Lung (tissue), 12 donors: ENCODE results near the gene NDUFB2. TPM values are rescaled to one million over a fixed set of nuclear protein-coding genes. Genes with fewer than 3 reads are reported as not detected.

ENCODE experiments used
- ATAC-seq: fragments of 200-7000 bp; cut with Tn5 transposase; one replicate; pipeline ENCODE4 v1.9.1; 2020; ENCODE audit warnings: moderate number of reproducible peaks; ENCODE audit not compliant: insufficient read depth, low FRiP score
- DNase-seq, 3 donors: peaks; one replicate each; pipeline ENCODE4 v3.0.0-alpha.2; 2013 to 2017
- H3K27ac ChIP-seq, 2 donors: one replicate each; pipeline ENCODE4 v1.5.1; 2013; ENCODE audit warnings: mild to moderate bottlenecking in 2 of 2, moderate library complexity in 2 of 2, control low read depth in 1 of 2, inconsistent platforms in 1 of 2, low read depth in 1 of 2, low read length in 1 of 2
- H3K27me3 ChIP-seq, 3 donors: one replicate each; pipeline ENCODE4 v1.5.1; 2013; ENCODE audit warnings: low read length in 2 of 3; ENCODE audit not compliant: control insufficient read depth in 3 of 3, insufficient read depth in 3 of 3
- H3K36me3 ChIP-seq, 4 donors: one replicate each; pipeline ENCODE4 v1.5.1; 2013; ENCODE audit warnings: low read length in 4 of 4, mild to moderate bottlenecking in 1 of 4, moderate library complexity in 1 of 4; ENCODE audit not compliant: control insufficient read depth in 4 of 4, insufficient read depth in 4 of 4
- H3K4me1 ChIP-seq, 5 donors: one replicate each; pipeline ENCODE4 v1.5.1; 2013; ENCODE audit warnings: low read length in 5 of 5, mild to moderate bottlenecking in 2 of 5, moderate library complexity in 1 of 5; ENCODE audit not compliant: control insufficient read depth in 5 of 5, insufficient read depth in 5 of 5
- H3K4me3 ChIP-seq: one replicate; pipeline ENCODE4 v1.5.1; 2013; ENCODE audit warnings: mild to moderate bottlenecking, control low read depth, moderate library complexity
- H3K9ac ChIP-seq, 2 donors: one replicate each; pipeline ENCODE4 v1.5.1; 2013; ENCODE audit warnings: low read length in 2 of 2, control low read depth in 1 of 2; ENCODE audit not compliant: insufficient read depth in 1 of 2
- H3K9me3 ChIP-seq, 4 donors: one replicate each; pipeline ENCODE4 v1.5.1; 2013; ENCODE audit warnings: low read length in 3 of 4, mild to moderate bottlenecking in 1 of 4, moderate library complexity in 1 of 4; ENCODE audit not compliant: control insufficient read depth in 4 of 4, insufficient read depth in 3 of 4
- CTCF ChIP-seq: IDR thresholded peaks from 2 replicates; pipeline ENCODE4 v1.5.1; 2012; ENCODE audit warnings: mild to moderate bottlenecking; ENCODE audit errors: control extremely low read depth, extremely low read depth
- WGBS, 2 donors: extraction: QIAGEN DNeasy Blood & Tissue Kit; methylation state at CpG; one replicate each; pipeline ENCODE4 v1.1.7; 2013; 5-methylcytosine and 5-hydroxymethylcytosine counted together
- polyA plus RNA-seq, 2 donors: library from polyadenylated mRNA; stranded (reverse); fragments of 200-250 nt; gene quantifications; one replicate each; pipeline ENCODE4 v1.2.1, GENCODE V29; 2013
- total RNA-seq, 2 donors: library from RNA; depleted of rRNA in 1 of 2; stranded (reverse); fragments of >200 nt in 1 of 2; gene quantifications; one replicate each; pipeline ENCODE4 v1.2.1, GENCODE V29; 2014 to 2021
- donor health status: control.
- donor health status: control.
- donor health status: Bipolar disorder and iron deficiency.
- donor health status: healthy.
- donor health status: DM: yes; HTN: yes; CAD: no.

The NDUFB2 gene
- total and polyA plus RNA-seq, 4 donors, result 52.3 to 327 (median 190) TPM

GRCh38 chr7:140654109-140654387 lies 42.5 kb upstream of the NDUFB2 start:
- no peaks in the 10 kb centered on the region for H3K9me3 ChIP-seq

DNA sequence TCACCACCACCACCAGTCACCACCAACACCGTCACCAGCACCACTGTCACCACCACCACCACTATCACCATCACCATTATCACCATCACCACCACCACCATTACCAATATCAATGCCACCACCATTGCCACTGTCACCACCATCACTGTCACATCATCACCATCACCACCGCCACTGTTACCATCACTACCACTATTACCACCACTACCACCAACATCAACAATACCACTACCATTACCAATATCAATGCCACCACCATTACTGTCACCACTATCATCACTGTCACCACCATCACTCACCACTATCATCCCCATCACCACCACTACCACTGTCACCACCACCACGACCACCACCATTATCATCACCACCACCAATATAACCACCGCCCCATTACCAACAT lies 41.8 kb upstream of the NDUFB2 start:
- no peak for TF ChIP-seq CTCF
- H3K4me3 ChIP-seq, result no peak overlapping the region
- H3K36me3 ChIP-seq, result no peaks in the 10 kb centered on the region
- no peaks in the 10 kb centered on the region for H3K27me3 ChIP-seq
- DNase-seq, result no peak
- no peak overlapping the region for H3K27ac ChIP-seq
- no peak overlapping the region for H3K9ac ChIP-seq
- no peak for ATAC-seq
- no peaks in the 10 kb centered on the region for H3K9me3 ChIP-seq
- H3K4me1 ChIP-seq, result peaks cover 3 to 13% (median 8%) of the 10 kb centered on the region in 5 donors
- 94 to 95% methylated on average over 4 of the region's 4 CpGs for WGBS, 2 donors

More at GRCh38 chr7:140654109-140654387, 42.5 kb upstream of the NDUFB2 start:
- Histone ChIP-seq H3K4me3 (no peak overlapping the region), H3K9ac (no peak overlapping the region), H3K27me3 (no peaks in the 10 kb centered on the region), H3K4me1 (peaks cover 3 to 13% (median 8%) of the 10 kb centered on the region in 5 donors), H3K36me3 (no peaks in the 10 kb centered on the region), H3K27ac (no peak overlapping the region)
- 75 to 88% methylated on average over 2 of the region's 2 CpGs for WGBS, 2 donors
- ATAC-seq (no peak), DNase-seq (no peak)
- TF ChIP-seq CTCF, result no peak

DNA sequence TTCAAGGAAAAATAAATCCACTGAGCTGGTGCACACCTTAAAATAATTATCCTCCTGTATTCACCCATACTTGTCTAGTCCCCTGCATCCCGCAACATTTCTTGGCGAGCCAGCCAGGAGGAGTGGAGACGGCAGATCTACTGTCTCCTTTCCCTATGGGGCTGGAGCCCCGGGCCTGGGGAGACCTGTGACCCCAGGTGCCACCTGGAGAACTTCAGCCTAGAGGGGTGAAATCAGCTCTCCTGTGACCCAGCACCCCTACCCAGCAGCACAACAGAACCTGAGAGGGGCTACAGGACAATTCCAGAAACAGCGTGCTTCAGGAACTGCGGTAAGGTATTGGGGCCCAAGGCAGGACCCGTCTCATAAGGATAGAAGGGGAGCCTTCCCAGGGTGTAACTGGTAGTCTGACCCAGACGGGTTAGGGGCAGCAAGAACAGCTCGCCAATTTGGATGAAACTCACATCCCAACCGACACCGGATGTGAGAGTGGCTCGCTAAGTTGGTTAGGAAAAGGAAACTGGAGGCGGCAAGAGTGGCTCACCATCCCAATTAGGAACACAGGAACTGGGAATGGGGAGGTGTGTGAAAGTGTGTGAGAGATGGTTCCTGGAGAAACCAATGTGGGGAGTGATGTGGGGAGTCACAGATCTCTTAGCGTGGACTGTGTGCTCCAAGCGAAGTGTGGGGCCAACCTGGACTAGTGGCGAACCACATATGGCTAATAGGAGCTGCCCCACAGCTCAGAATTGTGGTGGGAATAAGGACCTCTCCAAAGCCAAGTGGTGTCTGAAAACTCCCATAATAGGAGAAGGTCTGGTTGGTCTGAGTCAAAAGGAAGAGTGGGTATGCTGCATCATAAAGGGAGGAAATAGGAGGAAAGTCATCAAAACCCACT lies 40.7 kb upstream of the NDUFB2 start:
- Histone ChIP-seq H3K27ac (no peak overlapping the region), H3K4me3 (no peak overlapping the region), H3K27me3 (no peaks in the 10 kb centered on the region), H3K36me3 (no peaks in the 10 kb centered on the region), H3K9ac (no peak overlapping the region), H3K9me3 (no peaks in the 10 kb centered on the region), H3K4me1 (peaks cover 3 to 13% (median 8%) of the 10 kb centered on the region in 5 donors)
- DNase-seq, result no peak
- TF ChIP-seq CTCF, result no peak
- WGBS, 2 donors, result 90 to 96% methylated on average over 16 of the region's 16 CpGs
- ATAC-seq, result no peak
